Measurements from ENCODE around the gene CAB39. TPM values are rescaled to one million over a fixed set of nuclear protein-coding genes. Genes with fewer than 3 reads are reported as not detected.

Gene CAB39
- total and polyA plus RNA-seq, 2 donors (not counting 3 experiments of a cell fraction or from before 2014, with no cell fraction given), result 25.7 to 53.7 TPM

GRCh38 chr2:230830428-230830827 lies 117.8 kb downstream of the CAB39 start:
- no peaks in the 10 kb centered on the region for H3K36me3 ChIP-seq (ENCODE audit: control insufficient read depth in 2 of 2, extremely low read depth in 1 of 2, insufficient read depth in 2 of 2, low read length in 2 of 2)
- no peak overlapping the region for H3K4me3 ChIP-seq (replicated peaks in 1 of 3; ENCODE audit: insufficient read depth in 1 of 3, low read depth in 1 of 3, low read length in 3 of 3)
- CTCF ChIA-PET, result interaction anchor here (2.7 kb wide), 1 partner anchor 157 kb away, joined by 12 read pairs; no protein-coding TSS in a partner anchor
- dilution Hi-C loops (cut with MboI; ENCODE audit: extremely low pct_ligation_motif_present, low sequenced_read_pairs), result no loop called here
- no peak overlapping the region for H3K9ac ChIP-seq (replicated peaks; ENCODE audit: extremely low read depth, insufficient read depth, low read length)
- no peak overlapping the region for H3K27ac ChIP-seq (ENCODE audit: insufficient read depth, low read depth, low read length)
- no TSS peak for BruUV-seq (replicated peaks)
- no peaks in the 10 kb centered on the region for H3K4me1 ChIP-seq (ENCODE audit: control insufficient read depth, extremely low read depth, insufficient read depth, low read length)
- no peaks in the 10 kb centered on the region for H3K9me3 ChIP-seq (replicated peaks; ENCODE audit: control insufficient read depth, insufficient read depth, low read length)
- no peaks in the 10 kb centered on the region for H3K9me1 ChIP-seq (replicated peaks; ENCODE audit: control insufficient read depth, extremely low read depth, insufficient read depth, low read length)
- H4K20me1 ChIP-seq (replicated peaks; ENCODE audit: control insufficient read depth, extremely low read depth, insufficient read depth, low read length), result no peaks in the 10 kb centered on the region
- intact Hi-C loops (cut with micrococcal nuclease), result no loop called here
- no peak overlapping the region for H3K4me2 ChIP-seq (ENCODE audit: insufficient read depth, low read length)
- DNase-seq (ENCODE audit: low read depth, low spot score) (no peak), FAIRE-seq (no peak)
- no peaks in the 10 kb centered on the region for H3K79me2 ChIP-seq (ENCODE audit: control insufficient read depth, insufficient read depth, low read length)
- POLR2A ChIA-PET, result no interaction called here
- H2AFZ ChIP-seq (ENCODE audit: low read depth, low read length), result no peak overlapping the region
- no peak for TF ChIP-seq POLR2A (IDR thresholded peaks at IDR 0.05; ENCODE audit: low read depth, low read length)
- no peak for TF ChIP-seq GATA2 (IDR thresholded peaks at IDR 0.05; ENCODE audit: insufficient read depth, insufficient read length, low read depth, low read length)
- no peak for TF ChIP-seq MAX (IDR thresholded peaks at IDR 0.05; ENCODE audit: insufficient read depth, insufficient read length)
- TF ChIP-seq CTCF (IDR thresholded peaks at IDR 0.05; ENCODE audit: extremely low read depth in 1 of 2, insufficient read depth in 1 of 2, low read depth in 1 of 2, low read length in 2 of 2), result no peak
- no peak for TF ChIP-seq POLR2AphosphoS5 (IDR thresholded peaks at IDR 0.05; ENCODE audit: insufficient read depth, low read depth, low read length)
- no peak for TF ChIP-seq EZH2 (IDR thresholded peaks at IDR 0.05; ENCODE audit: borderline replicate concordance, low read depth, low read length, severe bottlenecking)
- no peak for TF ChIP-seq MYC (IDR thresholded peaks at IDR 0.05; ENCODE audit: low read depth, low read length)
- TF ChIP-seq JUN (IDR thresholded peaks at IDR 0.05; ENCODE audit: borderline replicate concordance, insufficient read depth, insufficient read length, low read depth), result no peak
- no peak for TF ChIP-seq FOS (IDR thresholded peaks at IDR 0.05; ENCODE audit: borderline replicate concordance, insufficient read depth, low read length)
- H3K27me3 ChIP-seq (ENCODE audit: control insufficient read depth in 2 of 2, insufficient read depth in 2 of 2, low read length in 2 of 2), result peaks cover 11 to 27% of the 10 kb centered on the region in 2 experiments

Data from endothelial cell of umbilical vein (primary cell).